ENCODE measurements around the gene FGD6.
"Not testable (repeated sequence)": the region's sequence is repeated elsewhere in the genome, so short reads cannot be mapped to it uniquely, and the experiment has no call there.

FGD6 gene

GRCh38 chr12:95234187-95234586 is 16.9 kb upstream of the FGD6 start:
- DNase-seq (ENCODE audit: low spot score): not testable (repeated sequence)

GRCh38 chr12:95231190-95231589 is 13.9 kb upstream of the FGD6 start:
- DNase-seq (ENCODE audit: low spot score): no peak

- DNase-seq (ENCODE audit: low spot score): no peak
Observed at GRCh38 chr12:95230313-95230712, 13.0 kb upstream of the FGD6 start.

- DNase-seq (ENCODE audit: low spot score): no peak
Observed at GRCh38 chr12:95229636-95230035, 12.4 kb upstream of the FGD6 start.

- no peak for DNase-seq (ENCODE audit: low spot score)
Observed at GRCh38 chr12:95228617-95229016, 11.3 kb upstream of the FGD6 start.

- DNase-seq (ENCODE audit: low spot score): no peak
Observed at GRCh38 chr12:95227818-95228356, 10.6 kb upstream of the FGD6 start.

GRCh38 chr12:95225645-95226212 is 8.5 kb upstream of the FGD6 start:
- no peak for DNase-seq (ENCODE audit: low spot score)

- no peak for DNase-seq (ENCODE audit: low spot score)
Observed at GRCh38 chr12:95224202-95225170, 7.2 kb upstream of the FGD6 start.

- no peak for DNase-seq (ENCODE audit: low spot score)
Observed at GRCh38 chr12:95220726-95221125, 3.5 kb upstream of the FGD6 start.

GRCh38 chr12:95220190-95220589 is 2.9 kb upstream of the FGD6 start:
- DNase-seq (ENCODE audit: low spot score): no peak

GRCh38 chr12:95218150-95219133 is 1.2 kb upstream of the FGD6 start:
- DNase-seq (ENCODE audit: low spot score): peak; percentile 27

GRCh38 chr12:95216711-95217376 is 423 bp downstream of the FGD6 start:
- DNase-seq (ENCODE audit: low spot score): peak; percentile 34

GRCh38 chr12:95215949-95216348 is 1.3 kb downstream of the FGD6 start:
- DNase-seq (ENCODE audit: low spot score): peak; percentile 26

- no peak for DNase-seq (ENCODE audit: low spot score)
Observed at GRCh38 chr12:95214466-95214865, 2.8 kb downstream of the FGD6 start.

- DNase-seq (ENCODE audit: low spot score): no peak
Observed at GRCh38 chr12:95213928-95214327, 3.3 kb downstream of the FGD6 start.

- DNase-seq (ENCODE audit: low spot score): no peak
Observed at GRCh38 chr12:95213119-95213518, 4.1 kb downstream of the FGD6 start.

- no peak for DNase-seq (ENCODE audit: low spot score)
Observed at GRCh38 chr12:95212586-95212985, 4.7 kb downstream of the FGD6 start.

GRCh38 chr12:95208678-95209077 is 8.6 kb downstream of the FGD6 start:
- no peak for DNase-seq (ENCODE audit: low spot score)

- no peak for DNase-seq (ENCODE audit: low spot score)
Observed at GRCh38 chr12:95207407-95207806, 9.9 kb downstream of the FGD6 start.

GRCh38 chr12:95206916-95207315 is 10.4 kb downstream of the FGD6 start:
- DNase-seq (ENCODE audit: low spot score): no peak

GRCh38 chr12:95205685-95206084 is 11.6 kb downstream of the FGD6 start:
- no peak for DNase-seq (ENCODE audit: low spot score)
